Measurements from ENCODE around the gene RIN3.

The RIN3 gene

DNA sequence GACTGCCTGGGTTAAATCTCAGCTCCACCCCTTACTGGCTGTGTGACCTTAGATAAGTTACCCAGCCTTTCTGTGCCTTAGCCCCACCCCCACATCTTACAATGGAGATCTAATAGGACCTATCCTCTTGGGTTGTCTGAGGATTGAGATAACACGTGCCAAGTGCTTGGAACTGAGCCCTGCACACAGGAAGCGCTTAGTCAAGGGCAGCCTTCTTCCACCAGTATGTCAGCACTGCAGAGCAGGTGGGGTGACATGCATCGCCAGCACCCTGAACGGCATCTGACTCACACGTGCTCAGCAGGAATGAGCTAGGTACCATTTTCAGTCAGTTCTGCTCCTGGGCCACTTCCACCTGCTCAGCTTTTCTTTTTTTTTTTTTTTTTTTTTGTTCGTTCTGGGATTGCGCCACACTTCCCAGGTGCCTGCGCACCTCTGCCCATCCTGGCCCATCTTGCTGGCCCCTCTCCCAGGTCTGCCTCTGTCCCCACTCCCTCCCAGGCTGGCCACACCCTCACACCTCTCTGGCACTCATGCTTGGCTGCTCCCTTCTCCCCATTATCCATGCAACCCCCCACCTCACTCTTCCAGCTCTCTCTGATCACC is 215.3 kb downstream of the RIN3 start:
- TF ChIP-seq, protein P1, sequence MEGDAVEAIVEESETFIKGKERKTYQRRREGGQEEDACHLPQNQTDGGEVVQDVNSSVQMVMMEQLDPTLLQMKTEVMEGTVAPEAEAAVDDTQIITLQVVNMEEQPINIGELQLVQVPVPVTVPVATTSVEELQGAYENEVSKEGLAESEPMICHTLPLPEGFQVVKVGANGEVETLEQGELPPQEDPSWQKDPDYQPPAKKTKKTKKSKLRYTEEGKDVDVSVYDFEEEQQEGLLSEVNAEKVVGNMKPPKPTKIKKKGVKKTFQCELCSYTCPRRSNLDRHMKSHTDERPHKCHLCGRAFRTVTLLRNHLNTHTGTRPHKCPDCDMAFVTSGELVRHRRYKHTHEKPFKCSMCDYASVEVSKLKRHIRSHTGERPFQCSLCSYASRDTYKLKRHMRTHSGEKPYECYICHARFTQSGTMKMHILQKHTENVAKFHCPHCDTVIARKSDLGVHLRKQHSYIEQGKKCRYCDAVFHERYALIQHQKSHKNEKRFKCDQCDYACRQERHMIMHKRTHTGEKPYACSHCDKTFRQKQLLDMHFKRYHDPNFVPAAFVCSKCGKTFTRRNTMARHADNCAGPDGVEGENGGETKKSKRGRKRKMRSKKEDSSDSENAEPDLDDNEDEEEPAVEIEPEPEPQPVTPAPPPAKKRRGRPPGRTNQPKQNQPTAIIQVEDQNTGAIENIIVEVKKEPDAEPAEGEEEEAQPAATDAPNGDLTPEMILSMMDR (IDR thresholded peaks at IDR 0.05; ENCODE audit: low read depth, low read length) = no peak
- no peak for DNase-seq (ENCODE audit: extremely low read depth, low read depth)

GRCh38 chr14:92729634-92730358 is 216.2 kb downstream of the RIN3 start:
- TF ChIP-seq, protein P1 (IDR thresholded peaks at IDR 0.05; ENCODE audit: low read depth, low read length) = no peak
- peak; percentile 59 for DNase-seq (ENCODE audit: extremely low read depth, low read depth)

DNA sequence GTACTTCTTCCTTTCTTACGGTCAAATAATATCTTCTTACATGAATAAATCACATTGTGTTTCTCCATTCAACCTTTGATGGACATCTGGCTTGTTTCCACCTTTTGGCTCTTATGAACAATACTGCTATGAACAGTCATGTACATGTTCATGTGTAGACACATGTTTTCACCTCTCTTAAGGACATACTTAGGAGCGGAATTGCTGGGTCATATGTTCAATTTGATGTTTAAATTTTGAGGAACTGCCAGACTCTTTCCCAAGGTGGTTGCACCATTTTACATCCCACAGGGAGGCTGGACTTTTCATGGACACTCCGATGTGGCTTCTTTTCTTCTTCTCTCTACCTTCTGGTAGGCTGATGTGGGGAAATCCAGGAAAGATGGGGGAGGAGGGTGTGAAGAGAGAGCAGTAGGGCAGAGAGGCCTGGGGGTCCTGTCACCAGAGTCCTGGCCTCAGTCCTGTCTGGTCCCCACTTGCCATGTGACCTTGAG is 218.1 kb downstream of the RIN3 start:
- TF ChIP-seq, protein P1 (IDR thresholded peaks at IDR 0.05; ENCODE audit: low read depth, low read length) = no peak
- no peak for DNase-seq (ENCODE audit: extremely low read depth, low read depth)

GRCh38 chr14:92733007-92733406 is 219.4 kb downstream of the RIN3 start:
- TF ChIP-seq, protein P1 (IDR thresholded peaks at IDR 0.05; ENCODE audit: low read depth, low read length) = no peak
- no peak for DNase-seq (ENCODE audit: extremely low read depth, low read depth)

- TF ChIP-seq, protein P1 (IDR thresholded peaks at IDR 0.05; ENCODE audit: low read depth, low read length) = no peak
- no peak for DNase-seq (ENCODE audit: extremely low read depth, low read depth)
Measured at GRCh38 chr14:92734618-92735017, 221.0 kb downstream of the RIN3 start.

- TF ChIP-seq, protein P1 (IDR thresholded peaks at IDR 0.05; ENCODE audit: low read depth, low read length) = no peak
- DNase-seq (ENCODE audit: extremely low read depth, low read depth) = no peak
Measured at GRCh38 chr14:92735344-92735743, 221.8 kb downstream of the RIN3 start.

DNA sequence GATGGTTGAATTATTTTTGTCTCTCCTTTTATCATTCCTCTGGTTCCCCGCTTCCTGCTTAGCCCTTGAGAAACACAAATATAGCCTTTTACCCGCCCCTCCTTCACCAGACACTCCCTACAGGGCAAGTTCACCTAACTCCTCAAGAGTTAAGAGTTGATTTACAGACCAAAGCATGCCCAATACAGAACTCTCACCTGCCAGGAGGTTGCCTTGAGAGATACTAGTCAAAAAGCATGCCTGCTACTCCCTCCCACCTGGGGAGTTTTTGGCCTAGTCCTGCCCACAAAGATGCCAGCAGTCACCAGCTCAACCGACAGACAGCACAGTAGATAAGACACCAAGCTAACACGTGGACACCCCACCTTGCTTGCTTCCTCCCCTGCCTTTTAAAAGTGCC is 223.6 kb downstream of the RIN3 start:
- no peak for DNase-seq (ENCODE audit: extremely low read depth, low read depth)
- TF ChIP-seq, protein P1 (IDR thresholded peaks at IDR 0.05; ENCODE audit: low read depth, low read length) = no peak
